Stimulated activated CD4-positive, alpha-beta T cell treated with anti-CD3 and anti-CD28 coated beads, TNF-alpha, amount 100 ng/mL, for 48 hours (primary cell): ENCODE data around the gene OR4X2.
"Not testable (repeated sequence)": the region's sequence is repeated elsewhere in the genome, so short reads cannot be mapped to it uniquely, and the experiment has no call there.

Experiments used
- DNase-seq, 3 donors: peaks; one replicate each; pipeline ENCODE4 v3.0.0-alpha.2; 2020; ENCODE audit warnings: low read depth in 3 of 3

The OR4X2 gene

DNA sequence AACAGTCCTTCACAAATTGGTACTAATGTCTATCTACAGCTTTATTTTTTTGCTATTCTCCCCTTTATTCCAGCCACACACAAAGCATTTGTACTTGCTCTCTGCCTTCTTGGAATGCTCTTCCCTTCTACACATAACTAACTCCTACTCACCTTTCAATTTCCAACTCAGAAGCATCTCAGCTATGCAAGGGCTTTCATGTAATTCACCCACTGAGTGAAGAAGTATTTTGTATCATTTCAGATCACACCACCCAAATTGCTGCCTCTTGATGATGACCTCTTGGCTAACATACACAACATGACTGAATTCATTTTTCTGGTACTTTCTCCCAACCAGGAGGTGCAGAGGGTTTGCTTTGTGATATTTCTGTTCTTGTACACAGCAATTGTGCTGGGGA lies at the start of gene OR4X2:
OR4X2 (plus strand) TSS at position 301 of the 400 bp plus-strand sequence; CDS start at position 301, 0 bp downstream.
- no peak for DNase-seq

DNA sequence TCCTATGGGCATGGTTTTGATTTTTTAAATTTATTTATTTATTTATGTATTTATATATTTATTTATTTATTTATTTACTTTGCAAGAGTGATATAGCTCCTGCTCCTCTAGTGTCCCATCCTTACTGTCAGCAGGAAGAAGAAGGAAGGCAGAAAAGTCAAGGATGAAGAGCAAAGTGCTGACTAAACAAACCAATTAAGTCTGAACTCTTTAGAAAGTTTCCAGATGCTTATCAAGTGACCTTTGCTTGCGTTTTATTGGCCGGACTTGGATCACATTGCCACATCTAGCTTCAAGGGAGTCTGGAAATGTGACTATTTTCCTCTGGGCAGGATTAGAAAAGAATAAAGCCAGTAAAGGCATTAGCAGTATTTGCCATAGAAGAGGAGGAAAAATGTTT lies 37.0 kb upstream of the OR4X2 start:
- DNase-seq: no peak

DNA sequence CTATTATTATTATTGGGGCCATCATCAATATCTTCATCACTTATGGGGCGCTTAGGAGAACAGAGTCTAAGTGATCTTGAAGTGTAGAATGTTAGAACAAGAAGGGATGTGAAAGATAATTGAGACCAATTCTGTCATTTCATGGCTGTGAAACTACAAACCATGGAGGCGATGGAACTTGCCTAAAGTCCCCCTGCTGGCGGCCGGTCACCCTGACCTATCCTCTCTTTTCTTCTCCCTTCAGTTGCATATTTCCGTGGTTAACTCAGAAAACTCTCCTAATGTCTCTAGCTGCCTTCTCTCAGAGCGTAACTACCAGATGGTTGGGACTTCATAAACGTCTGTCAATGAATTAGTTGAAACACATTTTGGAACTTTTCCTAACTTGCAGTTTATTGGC lies 34.9 kb upstream of the OR4X2 start:
- no peak for DNase-seq

DNA sequence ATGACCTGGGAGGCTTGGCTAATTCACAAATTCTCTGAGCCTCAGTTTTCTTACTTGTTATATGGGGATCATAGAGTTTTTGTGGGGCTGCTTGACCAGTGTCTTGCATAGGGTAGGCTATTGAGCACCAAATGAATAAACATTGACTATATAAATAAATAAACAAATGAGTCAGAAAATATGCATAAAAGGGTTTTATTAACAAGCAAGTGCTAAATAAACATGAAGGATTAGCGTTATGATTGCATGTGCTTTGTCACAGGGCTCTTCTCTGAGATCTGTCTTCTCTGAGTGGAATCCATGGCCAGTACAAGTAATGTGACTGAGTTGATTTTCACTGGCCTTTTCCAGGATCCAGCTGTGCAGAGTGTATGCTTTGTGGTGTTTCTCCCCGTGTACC lies 28.4 kb upstream of the OR4X2 start, which contains the start of gene OR4B1:
OR4B1 (plus strand) TSS at position 301 of the 400 bp plus-strand sequence; CDS start at position 301, 0 bp downstream.
- DNase-seq: no peak

DNA sequence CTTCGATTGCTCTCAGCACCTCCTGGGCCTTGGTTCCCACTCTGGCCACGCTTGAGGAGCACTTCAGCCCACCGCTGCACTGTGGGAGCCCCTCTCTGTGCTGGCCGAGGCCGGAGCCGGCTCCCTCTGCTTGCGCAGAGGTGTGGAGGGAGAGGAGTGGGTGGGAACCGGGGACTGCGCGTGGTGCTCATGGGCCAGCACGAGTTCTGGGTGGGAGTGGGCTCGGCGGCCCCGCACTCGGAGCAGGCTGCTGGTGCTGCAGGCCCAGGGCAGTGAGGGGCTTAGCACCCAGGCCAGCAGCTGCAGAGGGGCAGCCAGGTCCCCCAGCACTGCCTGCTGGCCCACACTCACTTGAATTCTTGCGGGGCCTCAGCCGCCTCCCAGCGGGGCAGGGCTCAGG lies 16.1 kb upstream of the OR4X2 start:
- DNase-seq: no peak

DNA sequence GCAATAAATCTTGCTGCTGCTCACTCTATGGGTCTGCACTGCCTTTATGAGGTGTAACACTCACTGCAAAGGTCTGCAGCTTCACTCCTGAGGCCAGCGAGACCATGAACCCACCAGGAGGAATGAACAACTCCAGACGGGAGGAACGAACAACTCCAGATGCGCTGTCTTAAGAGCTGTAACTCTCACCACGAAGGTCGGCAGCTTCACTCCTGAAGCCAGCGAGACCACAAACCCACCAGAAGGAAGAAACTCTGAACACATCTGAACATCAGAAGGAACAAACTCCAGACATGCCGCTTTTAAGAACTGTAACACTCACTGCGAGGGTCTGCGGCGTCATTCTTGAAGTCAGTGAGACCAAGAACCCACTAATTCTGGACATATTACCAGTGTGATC lies 14.8 kb upstream of the OR4X2 start:
- DNase-seq: not testable (repeated sequence)

GRCh38 chr11:48237727-48238126 lies 7.2 kb upstream of the OR4X2 start:
- no peak for DNase-seq

GRCh38 chr11:48242501-48242900 lies 2.4 kb upstream of the OR4X2 start:
- DNase-seq: no peak

GRCh38 chr11:48248902-48249301 lies 4.0 kb downstream of the OR4X2 start:
- no peak for DNase-seq

GRCh38 chr11:48261600-48261999 lies 16.7 kb downstream of the OR4X2 start:
- no peak for DNase-seq

DNA sequence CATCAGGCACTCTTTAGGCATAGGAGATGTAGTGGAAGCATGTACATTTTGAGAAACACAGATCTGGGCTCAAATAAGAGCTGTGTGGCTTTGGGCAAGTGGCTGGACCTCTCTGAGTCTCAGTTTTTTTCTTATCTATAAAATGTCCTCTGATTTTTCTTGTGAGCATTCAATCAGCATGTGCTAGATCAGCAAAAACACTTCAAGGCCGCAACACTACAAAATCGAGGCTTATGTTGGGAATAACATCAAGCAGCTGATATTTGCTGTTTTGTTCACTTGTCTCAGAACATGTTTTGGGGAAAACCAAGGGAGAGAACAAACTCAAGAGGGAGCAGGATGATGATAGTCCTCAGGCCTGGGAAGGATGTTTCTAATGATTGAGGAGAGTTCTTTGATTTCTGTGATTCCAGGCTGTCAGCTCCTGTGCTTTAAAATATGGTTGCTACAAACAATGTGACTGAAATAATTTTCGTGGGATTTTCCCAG lies 18.6 kb downstream of the OR4X2 start, which contains the start of gene OR4X1:
OR4X1 (plus strand) TSS at position 439 of the 489 bp plus-strand sequence; CDS start at position 439, 0 bp downstream.
- no peak for DNase-seq

- no peak for DNase-seq
These were observed 25.7 kb downstream of the OR4X2 start for GRCh38 chr11:48270621-48271020.

DNA sequence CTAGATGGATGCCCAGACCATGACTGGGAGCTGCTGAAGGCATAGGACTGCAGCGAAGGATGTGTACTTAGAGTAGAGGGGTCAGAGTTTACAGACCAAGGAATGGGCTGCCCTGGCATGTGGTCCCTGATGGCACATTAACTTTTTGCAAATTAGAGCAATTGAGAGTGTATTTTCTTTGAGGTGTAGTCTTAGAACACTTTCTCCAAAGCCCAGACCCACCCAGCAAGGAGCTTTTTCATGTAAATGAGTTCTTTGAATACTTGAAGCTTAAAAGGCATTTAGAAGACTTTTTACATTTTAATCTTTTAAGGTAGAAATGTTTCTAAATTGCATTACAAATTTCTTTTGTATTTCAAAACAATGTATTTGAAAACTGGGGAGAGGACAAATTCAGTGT lies 27.7 kb downstream of the OR4X2 start:
- no peak for DNase-seq
